ENCODE measurements around the gene DUSP19. TPM values are rescaled to one million over a fixed set of nuclear protein-coding genes. Genes with fewer than 3 reads are reported as not detected.

The DUSP19 gene
- total and polyA plus RNA-seq, 3 experiments from 2014 or later = 0.76 to 3.6 (median 3.5) TPM

Other genes starting within 250 kb of the DUSP19 start
- not detected for gene FRZB, start 212.1 kb upstream of the DUSP19 start, total RNA-seq
- not detected for gene FRZB, start 212.1 kb upstream of the DUSP19 start, polyA plus RNA-seq
- gene NCKAP1, start 40.3 kb upstream of the DUSP19 start, total RNA-seq = 1 to 10 TPM; 6.2 to 8.7 TPM
- 0.51 TPM for gene NCKAP1, start 40.3 kb upstream of the DUSP19 start, polyA plus RNA-seq
- gene NUP35, start 45.7 kb downstream of the DUSP19 start, total RNA-seq = 10 to 100 TPM; 38.6 to 42.5 TPM
- gene NUP35, start 45.7 kb downstream of the DUSP19 start, polyA plus RNA-seq = 7.2 TPM